Neuronal stem cell (in vitro differentiated cells): ENCODE measurements around the gene SWSAP1.
"Not testable (repeated sequence)": the region's sequence is repeated elsewhere in the genome, so short reads cannot be mapped to it uniquely, and the experiment has no call there.

Source experiments
- DNase-seq: peaks from one replicate; pipeline ENCODE4 v3.0.0-alpha.2; 2013; ENCODE audit warnings: low spot score
- H2AFZ ChIP-seq: one replicate; pipeline ENCODE4 v1.6.1; 2013; ENCODE audit warnings: mild to moderate bottlenecking, low read length, inconsistent platforms
- H2AK5ac ChIP-seq: 2 replicates; pipeline ENCODE4 v1.6.1; 2013; ENCODE audit warnings: low read depth, mild to moderate bottlenecking, inconsistent platforms, low read length, moderate library complexity, mixed read lengths
- H2BK120ac ChIP-seq: 2 replicates; pipeline ENCODE4 v1.6.1; 2013; ENCODE audit warnings: low read depth, mild to moderate bottlenecking, inconsistent platforms, low read length, moderate library complexity, mixed read lengths
- H2BK12ac ChIP-seq: one replicate; pipeline ENCODE4 v1.6.1; 2013; ENCODE audit warnings: low read length, inconsistent platforms
- H2BK15ac ChIP-seq: 2 replicates; pipeline ENCODE4 v1.6.1; 2013; ENCODE audit warnings: mild to moderate bottlenecking, low read length, inconsistent platforms, mixed read lengths
- H2BK5ac ChIP-seq: one replicate; pipeline ENCODE4 v1.6.1; 2013; ENCODE audit warnings: inconsistent platforms, mild to moderate bottlenecking, low read length, moderate library complexity
- H3K14ac ChIP-seq: one replicate; pipeline ENCODE4 v1.6.1; 2013; ENCODE audit warnings: low read length, inconsistent platforms
- H3K18ac ChIP-seq: 2 replicates; pipeline ENCODE4 v1.6.1; 2013; ENCODE audit warnings: low read length, inconsistent platforms
- H3K23ac ChIP-seq: 2 replicates; pipeline ENCODE4 v1.6.1; 2013; ENCODE audit warnings: low read depth, mild to moderate bottlenecking, mixed read lengths, low read length, inconsistent platforms; ENCODE audit not compliant: poor library complexity
- H3K27ac ChIP-seq: replicated peaks from 3 replicates; pipeline ENCODE4 v1.5.1; 2013; ENCODE audit warnings: low read length, inconsistent platforms
- H3K27me3 ChIP-seq, 3 experiments: 2 replicates each; pipeline ENCODE4 v1.6.1; 2013; ENCODE audit warnings: low read length in 3 of 3, mild to moderate bottlenecking in 2 of 3, inconsistent platforms in 1 of 3, low read depth in 1 of 3, mixed read lengths in 1 of 3, moderate library complexity in 1 of 3; ENCODE audit not compliant: control insufficient read depth in 3 of 3, insufficient read depth in 3 of 3
- H3K36me3 ChIP-seq, 2 donors: replicated peaks in 1 of 2; 2 replicates each; pipeline ENCODE4 v1.6.1; 2013; ENCODE audit warnings: low read length in 2 of 2; ENCODE audit not compliant: control insufficient read depth in 2 of 2, insufficient read depth in 2 of 2
- H3K4ac ChIP-seq: 2 replicates; pipeline ENCODE4 v1.6.1; 2013; ENCODE audit warnings: inconsistent platforms, mild to moderate bottlenecking, low read length, moderate library complexity
- H3K4me1 ChIP-seq, 2 donors: 1 replicate in 1 of 2; 2 replicates in 1 of 2; pipeline ENCODE4 v1.6.1; 2013; ENCODE audit warnings: low read length in 2 of 2, low read depth in 1 of 2; ENCODE audit not compliant: control insufficient read depth in 2 of 2, insufficient read depth in 1 of 2
- H3K4me2 ChIP-seq: one replicate; pipeline ENCODE4 v1.6.1; 2013; ENCODE audit warnings: mild to moderate bottlenecking, low read length, inconsistent platforms; ENCODE audit not compliant: insufficient read depth, poor library complexity, severe bottlenecking
- H3K4me3 ChIP-seq, 2 donors: 2 replicates each; pipeline ENCODE4 v1.5.1; 2013; ENCODE audit warnings: low read length in 2 of 2, mild to moderate bottlenecking in 2 of 2, inconsistent platforms in 1 of 2, moderate library complexity in 1 of 2
- H3K79me1 ChIP-seq: one replicate; pipeline ENCODE4 v1.6.1; 2013; ENCODE audit warnings: low read depth, mild to moderate bottlenecking, inconsistent platforms, low read length, moderate library complexity
- H3K9ac ChIP-seq: one replicate; pipeline ENCODE4 v1.6.1; 2013; ENCODE audit warnings: mild to moderate bottlenecking, low read depth, low read length, inconsistent platforms; ENCODE audit not compliant: poor library complexity
- H3K9me3 ChIP-seq, 2 donors: replicated peaks in 1 of 2; 2 replicates each; pipeline versions ENCODE3 to v1.6.1; 2013; ENCODE audit warnings: low read length in 2 of 2, mild to moderate bottlenecking in 2 of 2, inconsistent platforms in 1 of 2, low read depth in 1 of 2, mixed read lengths in 1 of 2, moderate library complexity in 1 of 2; ENCODE audit not compliant: control insufficient read depth in 2 of 2, insufficient read depth in 1 of 2
- H4K8ac ChIP-seq: one replicate; pipeline ENCODE4 v1.6.1; 2013; ENCODE audit warnings: low read depth, mild to moderate bottlenecking, inconsistent platforms, low read length, moderate library complexity
- H4K91ac ChIP-seq: one replicate; pipeline ENCODE4 v1.6.1; 2013; ENCODE audit warnings: low read length, low read depth, mild to moderate bottlenecking, inconsistent platforms; ENCODE audit not compliant: poor library complexity
- WGBS, 2 donors: extraction: QIAGEN DNeasy Blood & Tissue Kit; methylation state at CpG; one replicate each; pipeline ENCODE4 v1.1.7; 2013; ENCODE audit warnings: missing lambda C conversion rate in 2 of 2, mixed read lengths in 1 of 2; ENCODE audit not compliant: insufficient read length in 2 of 2, insufficient replicate concordance in 1 of 2; ENCODE audit errors: extremely low coverage in 2 of 2; 5-methylcytosine and 5-hydroxymethylcytosine counted together

SWSAP1 gene

DNA sequence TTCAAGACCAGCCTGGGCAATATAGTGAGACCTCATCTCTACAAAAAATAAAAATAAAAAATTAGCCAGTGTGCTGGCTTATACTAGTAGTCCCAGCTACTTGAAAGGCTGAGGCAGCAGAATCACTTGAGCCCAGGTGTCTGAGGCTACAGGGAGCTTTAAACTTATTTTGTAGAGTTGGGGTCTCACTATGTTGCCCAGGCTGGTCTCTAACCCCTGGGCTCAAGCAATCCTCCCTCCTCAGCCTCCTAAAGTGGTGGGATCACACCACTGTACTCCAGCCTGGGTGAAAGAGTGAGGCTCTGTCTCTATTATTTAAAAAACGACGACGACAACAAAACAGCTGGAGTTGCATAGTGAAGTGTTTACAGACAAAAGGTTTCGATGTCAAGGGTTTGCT lies 43.0 kb upstream of the SWSAP1 start:
- Histone ChIP-seq H3K23ac (no peak overlapping the region), H2BK15ac (no peak overlapping the region), H4K91ac (no peak overlapping the region), H3K14ac (no peak overlapping the region), H3K27me3 (no peaks in the 10 kb centered on the region), H3K9me3 (no peaks in the 10 kb centered on the region), H2AFZ (no peak overlapping the region), H3K18ac (no peak overlapping the region), H4K8ac (no peak overlapping the region), H3K36me3 (peaks cover 2 to 25% of the 10 kb centered on the region in 2 donors), H2BK120ac (no peak overlapping the region), H2BK12ac (no peak overlapping the region), H3K9ac (no peak overlapping the region), H3K4me1 (no peaks in the 10 kb centered on the region), H3K4me3 (no peak overlapping the region), H3K4ac (no peak overlapping the region), H3K4me2 (no peak overlapping the region), H2BK5ac (no peak overlapping the region), H3K79me1 (no peaks in the 10 kb centered on the region), H2AK5ac (no peak overlapping the region), H3K27ac (no peak overlapping the region)
- no peak for DNase-seq
- WGBS, 2 donors = no CpG with 5 or more reads among the region's 4 CpGs

DNA sequence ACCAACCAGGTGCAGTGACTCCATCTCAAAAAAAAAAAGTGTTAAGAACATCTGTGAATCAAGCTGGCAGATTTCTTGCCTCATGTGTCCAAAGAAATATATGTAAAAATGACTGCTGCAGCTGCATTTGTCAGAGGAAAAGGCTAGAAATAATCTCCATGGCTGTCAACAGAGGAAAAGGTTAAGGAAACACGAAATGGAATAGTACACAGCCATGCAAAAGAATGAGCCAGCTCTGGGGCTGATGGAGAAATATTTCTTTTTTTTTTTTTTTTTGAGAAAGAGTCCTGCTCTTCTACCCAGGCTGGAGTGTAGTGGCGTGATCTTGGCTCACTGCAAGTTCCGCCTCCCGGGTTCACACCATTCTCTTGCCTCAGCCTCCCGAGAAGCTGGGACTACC lies 41.6 kb upstream of the SWSAP1 start:
- Histone ChIP-seq H3K9ac (no peak overlapping the region), H2BK5ac (no peak overlapping the region), H3K23ac (no peak overlapping the region), H2BK120ac (no peak overlapping the region), H3K4me1 (no peaks in the 10 kb centered on the region), H3K27me3 (no peaks in the 10 kb centered on the region), H2AK5ac (no peak overlapping the region), H4K8ac (no peak overlapping the region), H3K4me3 (no peak overlapping the region), H3K9me3 (no peaks in the 10 kb centered on the region), H2AFZ (no peak overlapping the region), H3K27ac (no peak overlapping the region), H4K91ac (no peak overlapping the region), H3K18ac (no peak overlapping the region), H3K4ac (no peak overlapping the region), H3K36me3 (peaks cover 2 to 18% of the 10 kb centered on the region in 2 donors), H3K14ac (no peak overlapping the region), H3K4me2 (no peak overlapping the region), H2BK15ac (no peak overlapping the region), H2BK12ac (no peak overlapping the region), H3K79me1 (no peaks in the 10 kb centered on the region)
- WGBS, 2 donors = no CpG with 5 or more reads among the region's 5 CpGs
- no peak for DNase-seq

DNA sequence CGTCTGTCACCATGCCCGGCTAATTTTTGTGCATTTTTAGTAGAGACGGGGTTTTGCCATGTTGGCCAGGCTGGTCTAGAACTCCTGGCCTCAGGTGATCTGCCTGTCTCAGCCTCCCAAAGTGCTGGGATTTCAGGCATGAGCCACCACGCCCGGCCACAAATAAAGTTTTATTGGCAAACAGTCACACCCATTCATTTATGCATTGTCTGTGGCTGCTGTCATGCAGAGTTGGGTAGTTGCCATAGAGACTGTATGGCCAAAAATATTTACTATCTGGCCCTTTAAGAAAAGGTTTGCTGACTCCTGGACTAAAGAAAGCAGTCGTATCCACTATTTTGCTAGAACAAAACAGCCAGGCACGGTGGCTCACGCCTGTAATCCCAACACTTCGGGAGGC lies 40.6 kb upstream of the SWSAP1 start:
- not testable (repeated sequence) for H3K14ac ChIP-seq, H3K4me3 ChIP-seq, H2BK5ac ChIP-seq, DNase-seq, H2BK15ac ChIP-seq, H3K4me2 ChIP-seq, H2BK12ac ChIP-seq, H3K27me3 ChIP-seq, H3K9me3 ChIP-seq, H3K4me1 ChIP-seq, H4K91ac ChIP-seq, H3K79me1 ChIP-seq, H3K9ac ChIP-seq, H4K8ac ChIP-seq, H3K27ac ChIP-seq, H2AFZ ChIP-seq, H3K4ac ChIP-seq, H3K23ac ChIP-seq, H3K18ac ChIP-seq, H2BK120ac ChIP-seq, H2AK5ac ChIP-seq
- WGBS, 2 donors = no CpG with 5 or more reads among the region's 9 CpGs
- H3K36me3 ChIP-seq = peaks cover 2 to 18% of the 10 kb centered on the region in 2 donors

DNA sequence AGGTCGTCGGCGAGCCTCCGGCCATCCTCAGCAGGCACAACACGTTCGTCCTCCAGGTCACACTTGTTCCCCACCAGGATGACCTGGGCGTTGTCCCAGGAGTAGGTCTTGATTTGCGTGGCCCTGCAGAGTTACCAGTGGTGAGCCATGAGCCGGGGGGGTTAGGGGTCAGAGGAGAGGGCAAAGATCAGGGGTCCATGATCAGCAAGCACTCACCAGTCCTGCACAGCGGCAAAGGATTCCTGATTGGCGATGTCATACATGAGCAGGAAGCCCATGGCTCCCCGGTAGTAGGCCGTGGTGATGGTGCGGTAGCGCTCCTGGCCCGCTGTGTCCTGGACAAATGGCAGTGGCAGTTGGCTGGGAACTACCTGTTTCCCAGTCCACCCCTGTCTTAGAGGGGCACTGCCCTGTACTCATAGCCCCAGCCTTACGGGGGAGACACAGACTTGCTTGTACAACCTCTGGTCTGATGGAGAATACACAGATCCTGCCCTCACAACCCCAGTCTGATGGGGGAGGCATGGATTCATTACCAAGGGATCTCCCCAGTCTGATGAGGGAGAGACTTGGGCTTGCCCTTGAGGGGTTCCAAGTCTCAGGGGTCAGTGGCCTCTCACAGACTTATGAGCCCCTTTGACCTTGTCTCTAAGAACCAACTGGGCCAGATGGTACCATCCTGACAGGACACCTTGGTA lies 38.9 kb upstream of the SWSAP1 start:
- peak overlapping the region; percentile 44 for H3K14ac ChIP-seq
- H3K27me3 ChIP-seq = peaks cover 0 to 7% (median 0%) of the 10 kb centered on the region in 3 experiments
- H2BK5ac ChIP-seq = no peak overlapping the region
- H2BK12ac ChIP-seq = peak overlapping the region; percentile 16
- no peak overlapping the region for H3K27ac ChIP-seq
- no peak overlapping the region for H3K9ac ChIP-seq
- no peak overlapping the region for H3K4me2 ChIP-seq
- peak overlapping the region; percentile 64 for H3K18ac ChIP-seq
- H3K4me1 ChIP-seq = peaks cover 2 to 6% of the 10 kb centered on the region in 2 donors
- no peak overlapping the region for H3K4me3 ChIP-seq
- H4K91ac ChIP-seq = no peak overlapping the region
- WGBS, 2 donors = no CpG with 5 or more reads among the region's 17 CpGs
- H3K36me3 ChIP-seq = peaks cover 2 to 18% of the 10 kb centered on the region in 2 donors
- H3K23ac ChIP-seq = peak overlapping the region; percentile 73
- H2AK5ac ChIP-seq = no peak overlapping the region
- peak overlapping the region; percentile 12 for H2BK15ac ChIP-seq
- H4K8ac ChIP-seq = no peak overlapping the region
- no peak overlapping the region for H2BK120ac ChIP-seq
- H3K79me1 ChIP-seq = no peaks in the 10 kb centered on the region
- H2AFZ ChIP-seq = no peak overlapping the region
- no peak for DNase-seq
- no peak overlapping the region for H3K4ac ChIP-seq
- no peaks in the 10 kb centered on the region for H3K9me3 ChIP-seq
